Common myeloid progenitor, CD34-positive (primary cell): ENCODE results near the gene SELENOI.
"Not testable (repeated sequence)": the region's sequence is repeated elsewhere in the genome, so short reads cannot be mapped to it uniquely, and the experiment has no call there.

Source experiments
- CTCF ChIA-PET: fragments of 350-600 bp; sonication (Branson Sonifier 250); formaldehyde crosslinking; loops from one replicate; lab custom pipeline; 2021; ENCODE audit warnings: antibody characterized with exemption; lab: Charles Lee
- POLR2A ChIA-PET: fragments of 350-600 bp; sonication (Branson Sonifier 250); formaldehyde crosslinking; loops from one replicate; lab custom pipeline; 2021; ENCODE audit warnings: antibody characterized with exemption; lab: Charles Lee
- DNase-seq, 3 donors: peaks; one replicate each; pipeline versions ENCODE4 v3.0.0 to v3.0.0-alpha.2; 2013
- H3K27ac ChIP-seq, 2 experiments: 1 replicate in 1 of 2; 2 replicates in 1 of 2; pipeline ENCODE4 v1.7.0; 2013; ENCODE audit warnings: inconsistent platforms in 2 of 2, low read length in 2 of 2, mild to moderate bottlenecking in 2 of 2, low read depth in 1 of 2, moderate library complexity in 1 of 2; ENCODE audit not compliant: severe bottlenecking in 2 of 2, insufficient read depth in 1 of 2, poor library complexity in 1 of 2
- H3K27me3 ChIP-seq, 5 experiments: replicated peaks in 2 of 5; 1 replicate in 3 of 5; 2 replicates in 2 of 5; pipeline versions ENCODE4 v1.6.1 to v1.7.0; 2013; ENCODE audit warnings: low read length in 4 of 5, mild to moderate bottlenecking in 2 of 5, moderate library complexity in 2 of 5, inconsistent platforms in 1 of 5; ENCODE audit not compliant: insufficient read depth in 5 of 5, control insufficient read depth in 4 of 5
- H3K36me3 ChIP-seq, 4 experiments: 1 replicate in 2 of 4; 2 replicates in 2 of 4; pipeline versions ENCODE4 v1.6.1 to v1.7.0; 2013; ENCODE audit warnings: low read length in 3 of 4, control low read depth in 1 of 4, mild to moderate bottlenecking in 1 of 4; ENCODE audit not compliant: control insufficient read depth in 4 of 4, insufficient read depth in 4 of 4
- H3K4me1 ChIP-seq, 4 experiments: 1 replicate in 3 of 4; 2 replicates in 1 of 4; pipeline versions ENCODE4 v1.6.1 to v1.7.1; 2013; ENCODE audit warnings: low read length in 3 of 4, mild to moderate bottlenecking in 3 of 4, control low read depth in 1 of 4, inconsistent platforms in 1 of 4, moderate library complexity in 1 of 4; ENCODE audit not compliant: control insufficient read depth in 4 of 4, insufficient read depth in 4 of 4; ENCODE audit errors: control extremely low read depth in 1 of 4
- H3K4me3 ChIP-seq, 7 experiments: 1 replicate in 4 of 7; 2 replicates in 3 of 7; pipeline versions ENCODE4 v1.5.1 to v1.7.0; 2013; ENCODE audit warnings: mild to moderate bottlenecking in 7 of 7, low read length in 6 of 7, moderate library complexity in 6 of 7, inconsistent platforms in 2 of 7, low read depth in 2 of 7, control low read depth in 1 of 7; ENCODE audit not compliant: insufficient read depth in 4 of 7, control insufficient read depth in 1 of 7; ENCODE audit errors: extremely low read depth in 1 of 7
- H3K9me3 ChIP-seq, 5 experiments: 1 replicate in 4 of 5; 2 replicates in 1 of 5; pipeline versions ENCODE4 v1.6.1 to v1.7.1; 2013; ENCODE audit warnings: low read length in 4 of 5, mild to moderate bottlenecking in 2 of 5, inconsistent platforms in 1 of 5, low read depth in 1 of 5, moderate library complexity in 1 of 5; ENCODE audit not compliant: control insufficient read depth in 4 of 5, insufficient read depth in 2 of 5; ENCODE audit errors: control extremely low read depth in 1 of 5
- WGBS: methylation state at CpG from one replicate; pipeline ENCODE4 v1.1.5; 2013; ENCODE audit not compliant: insufficient coverage; 5-methylcytosine and 5-hydroxymethylcytosine counted together

Gene SELENOI

DNA sequence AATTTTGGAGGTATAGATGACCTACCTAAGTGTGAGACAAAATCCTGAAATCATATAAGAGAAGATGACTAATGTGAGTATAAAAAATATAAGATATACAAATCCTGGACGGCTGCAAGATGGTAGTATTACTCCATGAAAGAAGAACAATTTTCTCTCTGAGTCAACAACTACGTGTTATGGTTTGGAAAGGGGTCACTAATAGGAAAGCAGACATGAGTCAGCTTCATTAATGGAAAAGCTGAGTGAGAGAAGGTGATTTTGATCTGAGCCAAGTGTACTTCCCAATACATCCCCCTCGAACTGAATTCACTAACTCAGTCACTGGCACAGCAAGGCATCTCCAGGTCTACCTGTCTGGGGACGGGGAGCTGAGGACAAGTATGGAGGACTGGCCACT is 20.1 kb upstream of the SELENOI start:
- no peak overlapping the region for H3K4me3 ChIP-seq
- ChIA-PET POLR2A (no interaction called here), CTCF (no interaction called here)
- WGBS: 100% methylated on average over 1 of the region's 4 CpGs
- H3K36me3 ChIP-seq: no peaks in the 10 kb centered on the region
- no peak overlapping the region for H3K27ac ChIP-seq
- no peaks in the 10 kb centered on the region for H3K27me3 ChIP-seq
- no peak for DNase-seq
- H3K9me3 ChIP-seq: no peaks in the 10 kb centered on the region
- peaks cover 2 to 35% (median 9%) of the 10 kb centered on the region in 4 experiments for H3K4me1 ChIP-seq

DNA sequence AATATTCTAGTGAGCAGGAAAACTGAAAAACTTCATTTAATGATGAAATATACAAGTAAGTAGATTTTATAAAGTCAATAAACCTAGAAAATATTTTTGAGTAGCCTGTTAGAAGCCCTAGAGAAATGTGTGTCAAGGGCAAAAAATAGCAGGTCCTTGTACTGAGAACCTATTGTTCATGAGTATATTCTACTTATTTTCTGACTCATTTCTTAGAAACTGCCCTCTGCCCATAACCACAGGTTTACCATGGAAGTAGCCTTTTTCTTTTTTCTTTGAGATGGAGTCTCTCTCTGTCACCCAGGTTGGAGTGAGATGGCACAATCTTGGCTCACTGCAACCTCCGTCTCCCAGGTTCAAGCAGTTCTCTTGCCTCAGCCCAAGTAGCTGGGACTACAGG is 19.4 kb upstream of the SELENOI start:
- H3K36me3 ChIP-seq: no peaks in the 10 kb centered on the region
- H3K4me3 ChIP-seq: no peak overlapping the region
- no peaks in the 10 kb centered on the region for H3K27me3 ChIP-seq
- 100% methylated on average over 1 of the region's 1 CpG for WGBS
- H3K9me3 ChIP-seq: no peaks in the 10 kb centered on the region
- CTCF ChIA-PET: interaction anchor here (1.0 kb wide), 2 partner anchors 9 to 27 kb away, joined by 3 to 4 read pairs; no protein-coding TSS in a partner anchor
- no peak overlapping the region for H3K27ac ChIP-seq
- POLR2A ChIA-PET: no interaction called here
- H3K4me1 ChIP-seq: peaks cover 2 to 36% (median 9%) of the 10 kb centered on the region in 4 experiments
- no peak for DNase-seq

DNA sequence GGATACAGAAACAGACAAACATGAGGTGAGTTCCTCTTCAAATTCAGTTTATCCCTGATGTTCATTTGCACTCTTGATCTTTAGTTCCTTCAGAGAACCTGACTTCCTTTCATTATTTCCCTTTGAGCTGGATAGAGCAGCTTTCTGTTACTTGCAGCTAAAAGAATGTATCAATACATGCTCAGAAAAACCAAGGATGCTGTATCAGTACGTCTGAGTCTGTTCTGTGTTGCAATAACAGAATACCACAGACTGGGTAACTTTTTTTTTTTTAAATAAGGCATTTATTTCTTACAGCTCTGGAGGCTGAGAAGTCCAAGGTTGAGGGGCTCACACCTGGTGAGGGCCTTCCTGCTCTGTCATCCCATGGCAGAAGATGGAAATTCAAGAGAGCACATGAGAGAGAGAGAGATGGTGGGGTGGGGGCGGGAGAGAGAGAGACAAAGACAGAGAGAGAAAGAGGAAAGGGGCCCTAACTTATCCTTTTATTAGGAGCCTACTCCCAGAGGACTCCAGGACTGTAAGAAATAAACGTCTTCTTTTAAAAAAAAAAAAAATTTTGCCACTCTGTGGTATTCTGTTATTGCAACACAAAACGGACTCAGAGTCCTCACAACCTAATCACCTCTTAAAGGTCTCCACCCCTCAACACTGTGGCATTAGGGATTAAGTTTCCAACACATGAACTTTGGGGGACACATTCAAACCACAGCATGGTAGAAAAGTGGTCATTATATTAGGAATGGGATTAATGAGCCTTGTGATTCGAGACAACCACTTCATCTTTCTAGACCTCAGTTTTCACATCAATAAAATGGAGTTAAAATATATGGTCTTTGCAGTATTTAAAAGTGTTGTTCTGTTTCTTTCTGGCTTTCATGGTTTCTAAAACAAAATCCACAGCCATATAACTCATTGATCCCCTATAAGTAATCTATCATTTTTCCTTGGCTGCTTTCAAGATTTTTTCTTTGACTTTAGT is 18.4 kb upstream of the SELENOI start:
- no peaks in the 10 kb centered on the region for H3K27me3 ChIP-seq
- CTCF ChIA-PET: interaction anchor here (0.6 to 4.0 kb wide), 6 partner anchors 10 to 882 kb away, joined by 3 to 23 read pairs (median 3); no protein-coding TSS in a partner anchor
- no peaks in the 10 kb centered on the region for H3K9me3 ChIP-seq
- DNase-seq: peak in 2 of 3 donors; percentile 23 to 26
- POLR2A ChIA-PET: no interaction called here
- WGBS: 57% methylated on average over 1 of the region's 5 CpGs
- no peak overlapping the region for H3K4me3 ChIP-seq
- peaks cover 2 to 36% (median 9%) of the 10 kb centered on the region in 4 experiments for H3K4me1 ChIP-seq
- no peak overlapping the region for H3K27ac ChIP-seq
- no peaks in the 10 kb centered on the region for H3K36me3 ChIP-seq

DNA sequence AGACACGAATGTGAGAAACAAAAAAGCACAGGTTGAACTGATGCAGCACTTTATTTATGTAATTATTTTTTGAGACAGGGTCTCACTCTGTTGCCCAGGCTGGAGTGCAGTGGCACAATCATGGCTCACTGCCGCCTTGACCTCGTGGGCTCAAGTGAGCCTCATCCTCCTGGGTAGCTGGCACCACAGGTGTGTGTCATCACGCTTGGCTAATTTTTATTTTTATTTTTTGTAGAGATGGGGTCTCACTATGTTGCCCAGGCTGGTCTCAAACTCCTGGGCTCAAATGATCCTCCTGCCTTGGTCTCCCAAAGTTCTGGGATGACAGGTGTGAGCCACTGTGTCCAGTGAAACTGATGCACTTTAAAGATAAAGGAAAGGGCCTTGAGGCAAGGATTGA is 16.9 kb upstream of the SELENOI start:
- H3K9me3 ChIP-seq, H3K4me3 ChIP-seq, POLR2A ChIA-PET, H3K36me3 ChIP-seq, H3K27me3 ChIP-seq, DNase-seq, H3K27ac ChIP-seq: not testable (repeated sequence)
- WGBS: 100% methylated on average over 2 of the region's 4 CpGs
- CTCF ChIA-PET: interaction anchor here (1.2 to 4.0 kb wide), 3 partner anchors 12 to 98 kb away, joined by 3 to 23 read pairs (median 3); no protein-coding TSS in a partner anchor
- peaks cover 2 to 39% (median 9%) of the 10 kb centered on the region in 4 experiments for H3K4me1 ChIP-seq

DNA sequence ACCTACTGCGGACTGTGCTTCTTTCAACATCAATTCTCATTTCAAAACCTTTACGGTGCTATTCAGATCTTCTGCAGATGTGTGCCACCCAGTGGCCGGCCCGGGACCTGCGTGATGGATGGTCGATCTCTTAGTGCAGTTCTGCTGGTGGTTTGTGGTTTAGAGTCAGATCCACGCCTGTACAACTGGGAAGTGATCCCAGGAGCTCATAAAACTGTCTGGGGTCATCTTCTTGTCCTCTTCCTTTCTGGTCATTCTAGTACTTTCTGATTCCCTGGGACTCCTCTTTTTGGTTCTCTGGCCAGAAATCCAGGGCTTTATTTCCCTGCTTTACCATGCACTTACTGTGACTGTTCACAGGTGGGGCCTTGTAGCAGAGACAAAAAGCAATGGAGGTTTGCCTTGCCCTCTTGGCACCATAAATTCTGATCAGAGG is 15.8 kb upstream of the SELENOI start:
- Histone ChIP-seq H3K27me3 (no peaks in the 10 kb centered on the region), H3K27ac (no peak overlapping the region), H3K4me3 (peak overlapping the region in 2 of 7 experiments; percentile 19 to 37), H3K4me1 (peaks cover 2 to 39% (median 9%) of the 10 kb centered on the region in 4 experiments), H3K9me3 (no peaks in the 10 kb centered on the region), H3K36me3 (no peaks in the 10 kb centered on the region)
- WGBS: 0% methylated on average over 6 of the region's 7 CpGs
- CTCF ChIA-PET: interaction anchor here (1.1 to 4.0 kb wide), 5 partner anchors 13 to 139 kb away, joined by 3 to 23 read pairs (median 3); no protein-coding TSS in a partner anchor
- POLR2A ChIA-PET: no interaction called here
- DNase-seq: peak; percentile 84 to 87 (median 87)

DNA sequence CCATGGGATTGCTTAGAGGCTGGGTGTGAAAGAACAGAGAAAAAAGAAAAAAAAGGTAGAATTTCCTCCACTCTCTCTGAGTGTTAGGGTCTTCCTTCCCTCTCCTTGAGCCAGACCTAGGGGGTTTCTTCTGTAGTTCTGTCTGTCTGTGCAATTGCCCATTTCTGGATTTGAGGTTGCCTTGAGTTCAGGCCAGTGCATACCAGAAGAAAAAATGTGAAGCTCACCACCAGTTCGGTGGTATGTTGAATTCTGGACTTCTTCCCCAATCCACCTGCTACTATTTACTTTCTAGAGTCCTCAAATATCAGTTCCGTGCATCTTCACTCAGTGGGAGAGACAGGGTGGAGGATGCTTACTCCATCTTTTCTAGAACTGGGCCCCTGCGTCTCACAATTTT is 15.3 kb upstream of the SELENOI start:
- Histone ChIP-seq H3K36me3 (no peaks in the 10 kb centered on the region), H3K27me3 (no peaks in the 10 kb centered on the region), H3K4me1 (peaks cover 2 to 39% (median 9%) of the 10 kb centered on the region in 4 experiments), H3K4me3 (peak overlapping the region in 1 of 7 experiments; percentile 37), H3K27ac (no peak overlapping the region), H3K9me3 (no peaks in the 10 kb centered on the region)
- 100% methylated on average over 1 of the region's 3 CpGs for WGBS
- no peak for DNase-seq
- POLR2A ChIA-PET: no interaction called here
- CTCF ChIA-PET: interaction anchor here (0.9 to 4.0 kb wide), 6 partner anchors 13 to 139 kb away, joined by 3 to 23 read pairs (median 3); no protein-coding TSS in a partner anchor
